Measurements from ENCODE around the gene SPAM1. TPM values are rescaled to one million over a fixed set of nuclear protein-coding genes. Genes with fewer than 3 reads are reported as not detected.

SPAM1 gene, protein sequence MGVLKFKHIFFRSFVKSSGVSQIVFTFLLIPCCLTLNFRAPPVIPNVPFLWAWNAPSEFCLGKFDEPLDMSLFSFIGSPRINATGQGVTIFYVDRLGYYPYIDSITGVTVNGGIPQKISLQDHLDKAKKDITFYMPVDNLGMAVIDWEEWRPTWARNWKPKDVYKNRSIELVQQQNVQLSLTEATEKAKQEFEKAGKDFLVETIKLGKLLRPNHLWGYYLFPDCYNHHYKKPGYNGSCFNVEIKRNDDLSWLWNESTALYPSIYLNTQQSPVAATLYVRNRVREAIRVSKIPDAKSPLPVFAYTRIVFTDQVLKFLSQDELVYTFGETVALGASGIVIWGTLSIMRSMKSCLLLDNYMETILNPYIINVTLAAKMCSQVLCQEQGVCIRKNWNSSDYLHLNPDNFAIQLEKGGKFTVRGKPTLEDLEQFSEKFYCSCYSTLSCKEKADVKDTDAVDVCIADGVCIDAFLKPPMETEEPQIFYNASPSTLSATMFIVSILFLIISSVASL
- not detected in 2 replicates for total RNA-seq

DNA sequence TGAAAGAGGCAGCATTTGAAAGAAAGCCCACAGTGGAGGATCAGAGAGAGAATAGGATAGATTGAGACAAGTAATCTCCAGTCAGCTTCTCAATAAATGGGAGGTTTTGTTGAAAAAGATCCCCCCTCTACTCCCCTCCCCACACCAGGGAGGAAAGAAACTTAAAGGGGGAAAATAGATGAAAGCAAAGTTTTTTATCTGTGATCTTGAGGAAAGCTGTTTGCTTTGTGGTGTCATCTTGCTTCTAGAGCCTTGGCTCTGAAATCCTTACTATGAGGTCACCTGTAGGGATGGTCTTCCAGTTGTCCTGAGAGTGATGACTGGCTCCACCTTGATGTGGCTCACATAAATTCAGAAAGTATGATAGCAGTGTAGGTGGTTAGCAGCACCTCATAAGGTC, at the start of gene SPAM1:
Gene SPAM1 (plus strand): TSS at position 301 of the 400 bp plus-strand sequence. CDS start 28,330 bp downstream, outside the sequence.

Other genes with a start within 250 kb of the SPAM1 start
- gene WASL, start 176.2 kb upstream of the SPAM1 start, total RNA-seq = 16.5 and 20.8 TPM in 2 replicates
- not detected in 2 replicates for gene HYAL4, start 80.1 kb upstream of the SPAM1 start, total RNA-seq
- gene TMEM229A, start 107.8 kb downstream of the SPAM1 start, total RNA-seq = not detected in 2 replicates

Data from placental epithelial cell (primary cell).